Ovary (tissue), 3 donors: ENCODE results near the gene RAB31.

Experiments used
- EP300 ChIP-seq: sonication (generic); formaldehyde crosslinking; IDR thresholded peaks from one replicate; pipeline ENCODE4 v1.6.1; 2017; ENCODE audit warnings: antibody characterized with exemption
- POLR2A ChIP-seq: fragments of 450-650 bp; IDR thresholded peaks from one replicate; pipeline ENCODE4 v1.6.1; 2017; ENCODE audit warnings: antibody characterized with exemption, mild to moderate bottlenecking, moderate library complexity
- TF ChIP-seq, protein P1 (sequence below), 3 donors: fragments of 450-650 bp in 2 of 3; fragments of 200-600 bp in 1 of 3; IDR thresholded peaks; one replicate each; pipeline versions ENCODE4 v1.5.1 to v1.8.0; 2016 to 2022; ENCODE audit warnings: antibody characterized with exemption in 3 of 3, mild to moderate bottlenecking in 1 of 3
- donor health status: DM: no; HTN: no; CAD: no.

DNA sequence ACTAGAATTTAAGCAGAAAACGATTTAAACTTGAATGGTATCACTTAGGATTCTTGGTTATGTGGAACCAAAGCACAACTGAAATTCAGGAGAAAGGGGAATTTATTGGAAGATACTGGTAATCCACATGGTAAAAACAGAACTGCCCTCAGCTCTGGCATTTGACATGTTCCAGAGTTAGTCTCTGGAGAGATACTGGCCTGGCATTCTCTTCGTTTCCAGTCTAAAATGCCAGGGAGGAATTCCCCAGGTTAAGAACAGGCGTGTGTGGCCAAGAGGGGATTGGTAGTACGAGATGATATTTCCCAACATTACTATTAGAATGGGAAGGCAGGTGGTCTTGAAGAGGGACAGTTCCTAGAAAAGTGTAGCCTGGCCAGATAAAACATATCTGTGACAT lies 109.2 kb downstream of the RAB31 start:
- no peak for TF ChIP-seq POLR2A
- TF ChIP-seq, protein P1, sequence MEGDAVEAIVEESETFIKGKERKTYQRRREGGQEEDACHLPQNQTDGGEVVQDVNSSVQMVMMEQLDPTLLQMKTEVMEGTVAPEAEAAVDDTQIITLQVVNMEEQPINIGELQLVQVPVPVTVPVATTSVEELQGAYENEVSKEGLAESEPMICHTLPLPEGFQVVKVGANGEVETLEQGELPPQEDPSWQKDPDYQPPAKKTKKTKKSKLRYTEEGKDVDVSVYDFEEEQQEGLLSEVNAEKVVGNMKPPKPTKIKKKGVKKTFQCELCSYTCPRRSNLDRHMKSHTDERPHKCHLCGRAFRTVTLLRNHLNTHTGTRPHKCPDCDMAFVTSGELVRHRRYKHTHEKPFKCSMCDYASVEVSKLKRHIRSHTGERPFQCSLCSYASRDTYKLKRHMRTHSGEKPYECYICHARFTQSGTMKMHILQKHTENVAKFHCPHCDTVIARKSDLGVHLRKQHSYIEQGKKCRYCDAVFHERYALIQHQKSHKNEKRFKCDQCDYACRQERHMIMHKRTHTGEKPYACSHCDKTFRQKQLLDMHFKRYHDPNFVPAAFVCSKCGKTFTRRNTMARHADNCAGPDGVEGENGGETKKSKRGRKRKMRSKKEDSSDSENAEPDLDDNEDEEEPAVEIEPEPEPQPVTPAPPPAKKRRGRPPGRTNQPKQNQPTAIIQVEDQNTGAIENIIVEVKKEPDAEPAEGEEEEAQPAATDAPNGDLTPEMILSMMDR (IDR thresholded peaks at IDR 0.05), result no peak
- TF ChIP-seq EP300, result no peak
